HepG2 (cell line): ENCODE data around the gene CTNND2. TPM values are rescaled to one million over a fixed set of nuclear protein-coding genes. Genes with fewer than 3 reads are reported as not detected.
A peak's percentile ranks its signal among the peaks of the same experiment; 100 is the strongest.

Experiments
- ATAC-seq: fragments of 200-7000 bp; cut with Tn5 transposase; 3 replicates; pipeline ENCODE4 v1.9.1; 2020; ENCODE audit warnings: mild to moderate bottlenecking, moderate library complexity
- BruUV-seq: library from RNA; stranded (reverse); fragments of 400-500 nt; replicated peaks from 2 replicates; lab custom pipeline; 2021; lab: Mats Ljungman, UMichigan
- CTCF ChIA-PET: fragments of 300-600 bp; formaldehyde crosslinking; extraction: SDS; loops from one replicate; lab custom pipeline; 2021; ENCODE audit warnings: low total read pairs, inconsistent platforms, low intra/inter-chr PET ratio; lab: Yijun Ruan, JAX
- POLR2A ChIA-PET: fragments of 350-600 bp; sonication (Branson Sonifier 250); formaldehyde crosslinking; loops from one replicate; lab custom pipeline; 2020; ENCODE audit warnings: antibody characterized with exemption, inconsistent platforms; lab: Yijun Ruan, JAX
- DNase-seq: peaks from one replicate; pipeline ENCODE4 v3.0.0-alpha.2; 2015; ENCODE audit warnings: low spot score
- FAIRE-seq: peaks from 3 replicates; lab custom pipeline; 2011; peaks lifted over from hg19 to GRCh38; lab: Jason Lieb, UNC
- H2AFZ ChIP-seq: one replicate; pipeline ENCODE4 v1.6.1; 2011; ENCODE audit warnings: low read length, inconsistent platforms
- H3K27ac ChIP-seq: fragments of 300-600 bp; 3 replicates; pipeline ENCODE4 v1.8.0; 2011; ENCODE audit warnings: mixed run types, mild to moderate bottlenecking, mixed read lengths, low read length, inconsistent platforms; ENCODE audit not compliant: insufficient read depth; ENCODE audit errors: extremely low read length
- H3K27me3 ChIP-seq, 2 experiments: fragments of 200-600 bp in 1 of 2; 2 replicates in 1 of 2; 3 replicates in 1 of 2; pipeline versions ENCODE4 v1.6.0 to v1.8.0; 2011; ENCODE audit warnings: low read length in 2 of 2, mild to moderate bottlenecking in 2 of 2, moderate library complexity in 2 of 2, inconsistent platforms in 1 of 2; ENCODE audit not compliant: insufficient read depth in 2 of 2, control insufficient read depth in 1 of 2
- H3K36me3 ChIP-seq, 2 experiments: fragments of 200-600 bp in 1 of 2; replicated peaks in 1 of 2; 2 replicates in 1 of 2; 3 replicates in 1 of 2; pipeline versions ENCODE4 v1.5.1 to v1.8.0; 2011; ENCODE audit warnings: low read length in 2 of 2, inconsistent platforms in 1 of 2; ENCODE audit not compliant: insufficient read depth in 2 of 2, control insufficient read depth in 1 of 2
- H3K4me1 ChIP-seq: 2 replicates; pipeline ENCODE4 v1.5.1; 2012; ENCODE audit warnings: low read length, inconsistent platforms; ENCODE audit not compliant: insufficient read depth
- H3K4me2 ChIP-seq: 2 replicates; pipeline ENCODE4 v1.6.0; 2011; ENCODE audit warnings: low read depth, low read length, inconsistent platforms
- H3K4me3 ChIP-seq, 3 experiments: fragments of 200-600 bp in 1 of 3; sonication (generic), shearing (Covaris generic) in 1 of 3; replicated peaks in 1 of 3; 2 replicates each; pipeline ENCODE4 v1.5.1; 2011 to 2016; ENCODE audit warnings: low read length in 3 of 3, inconsistent platforms in 2 of 3, low read depth in 2 of 3, mild to moderate bottlenecking in 2 of 3, control low read depth in 1 of 3, mixed read lengths in 1 of 3; ENCODE audit not compliant: insufficient read depth in 1 of 3
- H3K79me2 ChIP-seq: one replicate; pipeline ENCODE4 v1.6.1; 2011; ENCODE audit warnings: low read length, inconsistent platforms; ENCODE audit not compliant: insufficient read depth
- H3K9ac ChIP-seq: 2 replicates; pipeline ENCODE4 v1.6.0; 2011; ENCODE audit warnings: mild to moderate bottlenecking, low read depth, low read length, inconsistent platforms; ENCODE audit not compliant: insufficient read depth
- H3K9me3 ChIP-seq: 2 replicates; pipeline ENCODE4 v1.5.1; 2012; ENCODE audit warnings: mild to moderate bottlenecking, low read length
- H4K20me1 ChIP-seq: 2 replicates; pipeline ENCODE4 v1.6.0; 2011; ENCODE audit warnings: inconsistent platforms, mild to moderate bottlenecking, low read length, moderate library complexity; ENCODE audit not compliant: insufficient read depth
- ARNTL ChIP-seq: sonication (generic); formaldehyde crosslinking; IDR thresholded peaks from 2 replicates; pipeline ENCODE4 v1.4.0; 2020; ENCODE audit warnings: mild to moderate bottlenecking, missing genetic modification reagents
- BHLHE40 ChIP-seq: IDR thresholded peaks from 2 replicates; pipeline ENCODE4 v1.6.1; 2011; ENCODE audit warnings: low read length, improper control_type of control experiment
- CEBPG ChIP-seq: IDR thresholded peaks from 2 replicates; pipeline ENCODE4 v1.6.1; 2016
- EP300 ChIP-seq, 3 experiments: sonication (generic) in 1 of 3; formaldehyde crosslinking in 1 of 3; IDR thresholded peaks; 2 replicates each; pipeline versions ENCODE4 v1.5.1 to v1.6.1; 2011 to 2020; ENCODE audit warnings: low read depth in 2 of 3, low read length in 2 of 3, borderline replicate concordance in 1 of 3, improper control_type of control experiment in 1 of 3, mild to moderate bottlenecking in 1 of 3, missing genetic modification reagents in 1 of 3, moderate library complexity in 1 of 3
- FOXA3 ChIP-seq: IDR thresholded peaks from 2 replicates; pipeline ENCODE4 v1.6.1; 2016; ENCODE audit warnings: missing genetic modification reagents, missing compliant biosample characterization
- HNF4G ChIP-seq, 2 experiments: sonication (generic) in 1 of 2; formaldehyde crosslinking in 1 of 2; IDR thresholded peaks; 2 replicates each; pipeline versions ENCODE4 v1.4.0 to v1.6.1; 2011 to 2020; ENCODE audit warnings: borderline replicate concordance in 2 of 2, low read depth in 2 of 2, mild to moderate bottlenecking in 2 of 2, low read length in 1 of 2, missing genetic modification reagents in 1 of 2, moderate library complexity in 1 of 2
- KAT7 ChIP-seq: IDR thresholded peaks from 2 replicates; pipeline ENCODE4 v1.6.1; 2018; ENCODE audit warnings: borderline replicate concordance, missing compliant biosample characterization
- MAFF ChIP-seq: IDR thresholded peaks from 2 replicates; pipeline ENCODE4 v1.6.1; 2011; ENCODE audit warnings: low read depth, low read length, improper control_type of control experiment
- MATR3 ChIP-seq: sonication (generic); formaldehyde crosslinking; IDR thresholded peaks from 2 replicates; pipeline ENCODE4 v1.4.0; 2020; ENCODE audit warnings: missing genetic modification reagents
- PHF21A ChIP-seq: sonication (generic); formaldehyde crosslinking; IDR thresholded peaks from 2 replicates; pipeline ENCODE4 v1.5.0; 2020; ENCODE audit warnings: mild to moderate bottlenecking, missing genetic modification reagents
- TBX3 ChIP-seq: fragments of 450-650 bp; IDR thresholded peaks from 2 replicates; pipeline ENCODE4 v1.6.1; 2017; ENCODE audit warnings: antibody characterized with exemption, mild to moderate bottlenecking, inconsistent platforms, borderline replicate concordance
- ZNF34 ChIP-seq: sonication (generic); formaldehyde crosslinking; IDR thresholded peaks from 2 replicates; pipeline ENCODE4 v1.4.0; 2020; ENCODE audit warnings: mild to moderate bottlenecking, missing genetic modification reagents, borderline replicate concordance
- ZNF674 ChIP-seq: sonication (generic); formaldehyde crosslinking; IDR thresholded peaks from 2 replicates; pipeline ENCODE4 v1.5.0; 2020; ENCODE audit warnings: low read depth, mild to moderate bottlenecking, missing genetic modification reagents
- WGBS: methylation state at CpG from one replicate; pipeline ENCODE4 v1.1.6; 2017; ENCODE audit warnings: low lambda C conversion rate; 5-methylcytosine and 5-hydroxymethylcytosine counted together
- in situ Hi-C: cut with HindIII; loops from 2 replicates; pipeline ENCODE4 v1.10.0; 2017; ENCODE audit warnings: low pct_unique_long_range_greater_than_20kb; ENCODE audit not compliant: extremely low pct_ligation_motif_present
- intact Hi-C: fragments of 100-400 bp; cut with micrococcal nuclease; formaldehyde crosslinking; loops from one replicate; pipeline ENCODE4 v1.10.0; 2022; ENCODE audit not compliant: unreplicated experiment
- polyA plus RNA-seq, 8 experiments: library from polyadenylated mRNA; depleted of rRNA in 3 of 8; stranded (reverse) in 7 of 8; unstranded in 1 of 8; fragments of >200 nt; fragmentation: Illumina TruSeq in 4 of 8; extraction: Trizol in 4 of 8; gene quantifications; 2 replicates each; pipeline versions ENCODE4 v1.2.1 to v1.2.3, GENCODE V29; 2011 to 2016; ENCODE audit warnings: low read depth in 4 of 8, missing spikeins in 1 of 8, mixed read lengths in 1 of 8; ENCODE audit not compliant: insufficient read depth in 1 of 8
- total RNA-seq, 5 experiments: library from RNA; depleted of rRNA; stranded (reverse); fragments of >200 nt; fragmentation: Illumina TruSeq; extraction: Trizol; gene quantifications; 2 replicates each; pipeline ENCODE4 v1.2.3, GENCODE V29; 2016; ENCODE audit warnings: low read depth in 1 of 5
- TF ChIP-seq, protein P1 (sequence below): sonication (generic); formaldehyde crosslinking; IDR thresholded peaks from 2 replicates; pipeline ENCODE4 v1.9.0; 2021; ENCODE audit warnings: missing genetic modification reagents, mild to moderate bottlenecking, borderline replicate concordance
- TF ChIP-seq, protein P2 (sequence below): sonication (generic); IDR thresholded peaks from 2 replicates; pipeline ENCODE4 v1.6.1; 2016; ENCODE audit warnings: low read depth, borderline replicate concordance

The CTNND2 gene
- total and polyA plus RNA-seq, 2 of the 13 experiments (the other 11 are each of a cell fraction or from before 2014, with no cell fraction given), result not detected

DNA sequence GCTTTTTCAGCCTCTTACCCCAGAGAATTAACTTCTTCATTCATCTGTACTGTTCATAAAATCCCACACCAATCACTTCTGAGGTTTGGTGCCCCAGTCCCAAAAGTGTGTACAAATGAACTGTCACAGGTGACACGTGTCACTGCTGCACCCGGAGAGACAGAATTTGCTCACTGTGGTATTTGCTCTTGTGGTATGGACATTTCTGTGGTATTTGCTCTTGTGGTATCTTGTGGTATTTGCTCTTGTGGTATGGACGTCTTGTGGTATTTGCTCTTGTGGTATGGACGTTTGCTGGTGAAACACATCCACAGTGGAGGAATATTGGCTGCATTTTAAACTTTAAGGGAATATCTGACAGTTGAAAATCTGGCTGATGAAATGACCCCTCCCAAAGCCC, 928.3 kb downstream of the CTNND2 start:
- Histone ChIP-seq H3K9me3 (no peaks in the 10 kb centered on the region), H2AFZ (no peak overlapping the region), H3K27me3 (no peaks in the 10 kb centered on the region), H3K4me3 (no peak overlapping the region), H3K36me3 (no peaks in the 10 kb centered on the region), H3K27ac (no peak overlapping the region), H4K20me1 (no peaks in the 10 kb centered on the region), H3K4me1 (peaks cover 34% of the 10 kb centered on the region), H3K79me2 (no peaks in the 10 kb centered on the region), H3K4me2 (peak overlapping the region; percentile 50; the same call in 1 of the 2 replicates), H3K9ac (no peak overlapping the region)
- POLR2A ChIA-PET, result no interaction called here
- TF ChIP-seq TBX3 (peak; percentile 48; the same call in 1 of the 2 replicates), BHLHE40 (peak; percentile 55; the same call in 1 of the 2 replicates), EP300 (IDR thresholded peaks at IDR 0.05; ENCODE audit: low read depth in 2 of 2, low read length in 2 of 2) (peak in 1 of 2 experiments; percentile 12; a peak in 1 of 4 replicates), EP300 (CRISPR knock-in tag; IDR thresholded peaks at IDR 0.05; ENCODE audit: borderline replicate concordance) (no peak)
- TF ChIP-seq, protein P1, sequence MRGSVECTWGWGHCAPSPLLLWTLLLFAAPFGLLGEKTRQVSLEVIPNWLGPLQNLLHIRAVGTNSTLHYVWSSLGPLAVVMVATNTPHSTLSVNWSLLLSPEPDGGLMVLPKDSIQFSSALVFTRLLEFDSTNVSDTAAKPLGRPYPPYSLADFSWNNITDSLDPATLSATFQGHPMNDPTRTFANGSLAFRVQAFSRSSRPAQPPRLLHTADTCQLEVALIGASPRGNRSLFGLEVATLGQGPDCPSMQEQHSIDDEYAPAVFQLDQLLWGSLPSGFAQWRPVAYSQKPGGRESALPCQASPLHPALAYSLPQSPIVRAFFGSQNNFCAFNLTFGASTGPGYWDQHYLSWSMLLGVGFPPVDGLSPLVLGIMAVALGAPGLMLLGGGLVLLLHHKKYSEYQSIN (CRISPR knock-in tag), result no peak
- 0% methylated on average over 4 of the region's 4 CpGs for WGBS
- intact Hi-C loops, result no loop called here
- CTCF ChIA-PET, result no interaction called here
- no TSS peak for BruUV-seq
- FAIRE-seq, result no peak
- in situ Hi-C loops, result no loop called here
- no peak for DNase-seq
- ATAC-seq, result no peak

DNA sequence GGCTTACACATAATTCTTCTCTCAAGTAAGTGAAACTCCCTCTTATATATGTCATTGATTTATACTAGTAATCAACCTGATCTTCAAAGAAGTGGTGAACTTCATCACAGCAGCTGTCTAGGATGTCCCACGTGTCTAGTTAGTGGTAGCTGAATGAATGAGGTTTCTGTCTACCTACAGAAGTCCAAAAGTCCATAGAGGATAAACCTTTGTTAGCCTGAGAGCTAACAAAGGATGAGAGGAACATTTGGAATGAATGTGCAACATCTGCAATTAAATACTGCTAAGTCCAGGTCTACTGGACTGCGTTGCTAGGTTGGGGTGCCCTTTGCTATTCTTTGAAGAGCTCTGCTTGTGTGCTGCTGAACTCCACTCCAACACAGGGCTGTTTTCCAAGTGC, 929.4 kb downstream of the CTNND2 start:
- ATAC-seq, result peak; percentile 97
- peak; percentile 36 for FAIRE-seq
- Histone ChIP-seq H3K4me2 (peak overlapping the region; percentile 50), H3K9ac (no peak overlapping the region), H3K36me3 (no peaks in the 10 kb centered on the region), H4K20me1 (no peaks in the 10 kb centered on the region), H3K79me2 (no peaks in the 10 kb centered on the region), H3K4me1 (peaks cover 34% of the 10 kb centered on the region), H3K27me3 (no peaks in the 10 kb centered on the region), H2AFZ (no peak overlapping the region), H3K4me3 (no peak overlapping the region), H3K27ac (peak overlapping the region; percentile 37), H3K9me3 (no peaks in the 10 kb centered on the region)
- intact Hi-C loops (no loop called here), in situ Hi-C loops (no loop called here)
- peak; percentile 77 for DNase-seq
- BruUV-seq, result no TSS peak
- 0% methylated on average over 2 of the region's 2 CpGs for WGBS
- CTCF ChIA-PET, result no interaction called here
- POLR2A ChIA-PET, result no interaction called here
- TF ChIP-seq CEBPG (CRISPR knock-in tag) (no peak), HNF4G (IDR thresholded peaks at IDR 0.05; ENCODE audit: borderline replicate concordance, low read depth, low read length) (peak; percentile 62; the same call in 1 of the 2 replicates), HNF4G (CRISPR knock-in tag; IDR thresholded peaks at IDR 0.05; ENCODE audit: borderline replicate concordance, low read depth) (no peak), ARNTL (CRISPR knock-in tag) (no peak), ZNF34 (CRISPR knock-in tag) (no peak), MAFF (peak; percentile 67), KAT7 (no peak), PHF21A (CRISPR knock-in tag) (peak; percentile 47), MATR3 (CRISPR knock-in tag) (no peak), ZNF674 (CRISPR knock-in tag) (no peak), FOXA3 (CRISPR knock-in tag) (peak; percentile 18; the same call in 1 of the 2 replicates)
- TF ChIP-seq, protein P2, sequence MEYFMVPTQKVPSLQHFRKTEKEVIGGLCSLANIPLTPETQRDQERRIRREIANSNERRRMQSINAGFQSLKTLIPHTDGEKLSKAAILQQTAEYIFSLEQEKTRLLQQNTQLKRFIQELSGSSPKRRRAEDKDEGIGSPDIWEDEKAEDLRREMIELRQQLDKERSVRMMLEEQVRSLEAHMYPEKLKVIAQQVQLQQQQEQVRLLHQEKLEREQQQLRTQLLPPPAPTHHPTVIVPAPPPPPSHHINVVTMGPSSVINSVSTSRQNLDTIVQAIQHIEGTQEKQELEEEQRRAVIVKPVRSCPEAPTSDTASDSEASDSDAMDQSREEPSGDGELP, result peak; percentile 46; the same call in 1 of the 2 replicates
